K562 (cell line): ENCODE measurements around the gene SPRYD3. TPM values are rescaled to one million over a fixed set of nuclear protein-coding genes. Genes with fewer than 3 reads are reported as not detected.

Experiments used
- CREM ChIP-seq: IDR thresholded peaks from 2 replicates; pipeline ENCODE4 v1.6.1; 2014; ENCODE audit warnings: antibody characterized with exemption, low read depth
- HDGF ChIP-seq: fragments of 450-650 bp; IDR thresholded peaks from 2 replicates; pipeline ENCODE4 v1.6.1; 2016
- RB1 ChIP-seq: fragments of 450-650 bp; IDR thresholded peaks from 2 replicates; pipeline ENCODE4 v1.6.1; 2017; ENCODE audit warnings: low read depth, mild to moderate bottlenecking
- REST ChIP-seq, 2 experiments: fragments of 450-650 bp; formaldehyde crosslinking in 1 of 2; IDR thresholded peaks; 2 replicates each; pipeline versions ENCODE4 v1.4.0 to v1.6.1; 2014 to 2020; ENCODE audit warnings: mild to moderate bottlenecking in 2 of 2, borderline replicate concordance in 1 of 2, low read depth in 1 of 2
- SMC3 ChIP-seq: conservative IDR thresholded peaks from 2 replicates; pipeline ENCODE4 v1.6.1; 2011; ENCODE audit warnings: low read depth, low read length, improper control_type of control experiment; ENCODE audit not compliant: insufficient read depth
- SPI1 ChIP-seq: IDR thresholded peaks from 2 replicates; pipeline ENCODE4 v1.6.1; 2011; ENCODE audit warnings: low read depth, low read length, control low read depth, borderline replicate concordance
- ZBTB40 ChIP-seq, 2 experiments: fragments of 450-650 bp in 1 of 2; sonication (generic) in 1 of 2; formaldehyde crosslinking in 1 of 2; IDR thresholded peaks; 2 replicates each; pipeline versions ENCODE4 v1.7.1 to v1.9.0; 2016 to 2022; ENCODE audit warnings: inconsistent platforms in 1 of 2, mild to moderate bottlenecking in 1 of 2, missing genetic modification reagents in 1 of 2
- ZZZ3 ChIP-seq: fragments of 450-650 bp; IDR thresholded peaks from 2 replicates; pipeline ENCODE4 v1.6.1; 2016; ENCODE audit warnings: antibody characterized with exemption, mild to moderate bottlenecking, moderate library complexity
- polyA plus RNA-seq, 8 experiments: library from polyadenylated mRNA; depleted of rRNA in 4 of 8; stranded (reverse) in 5 of 8; unstranded in 3 of 8; fragments of >200 nt; fragmentation: Nextera tagmentation in 2 of 8; fragmentation: Illumina TruSeq in 1 of 8; extraction: Ambion mirVana in 2 of 8; extraction: Trizol in 1 of 8; gene quantifications; 2 replicates each; pipeline versions ENCODE4 v1.2.1 to v1.2.3, GENCODE V29; 2011 to 2014; ENCODE audit warnings: inconsistent platforms in 1 of 8, missing spikeins in 1 of 8
- total RNA-seq, 7 experiments: library from RNA; depleted of rRNA in 6 of 7; stranded (reverse); fragments of >200 nt in 6 of 7; fragmentation: Illumina TruSeq in 2 of 7; extraction: Trizol in 2 of 7; gene quantifications; 2 replicates each; pipeline versions ENCODE4 v1.2.1 to v1.2.3, GENCODE V29; 2011 to 2021; ENCODE audit warnings: low replicate concordance in 1 of 7

SPRYD3 gene
- total and polyA plus RNA-seq, 9 of the 15 experiments (the other 6 are each of a cell fraction or from before 2014, with no cell fraction given) = 1.5 to 13.6 (median 7.6) TPM

GRCh38 chr12:53065975-53066931, 12.9 kb downstream of the SPRYD3 start (continued):
- TF ChIP-seq REST (IDR thresholded peaks at IDR 0.05; ENCODE audit: borderline replicate concordance) (peak; percentile 90), REST (CRISPR knock-in tag; IDR thresholded peaks at IDR 0.05; ENCODE audit: low read depth) (no peak; the same call in 1 of the 2 replicates), HDGF (peak; percentile 94; the same call in 1 of the 2 replicates), SPI1 (peak; percentile 45; the same call in 1 of the 2 replicates), RB1 (peak; percentile 49; the same call in 1 of the 2 replicates), CREM (0 out of 2 replicates have a peak, but pooled peaks have one; percentile 8), SMC3 (peak; percentile 94), ZBTB40 (IDR thresholded peaks at IDR 0.05) (peak; percentile 62; the same call in 1 of the 2 replicates), ZBTB40 (CRISPR knock-in tag; IDR thresholded peaks at IDR 0.05) (no peak), ZZZ3 (no peak)
